T-helper 17 cell (primary cell): ENCODE data around the gene PRADC1. TPM values are rescaled to one million over a fixed set of nuclear protein-coding genes. Genes with fewer than 3 reads are reported as not detected.

Experiments
- ATAC-seq: fragments of 150-1000 bp; cut with Tn5 transposase; 2 replicates; pipeline ENCODE4 v1.10.0; 2021; ENCODE audit warnings: mild to moderate bottlenecking, moderate library complexity
- DNase-seq, 3 donors: peaks; one replicate each; pipeline versions ENCODE4 v3.0.0 to v3.0.0-alpha.2; 2020 to 2021
- H3K9me3 ChIP-seq: one replicate; pipeline ENCODE4 v1.7.0; 2013; ENCODE audit warnings: low read length, mild to moderate bottlenecking; ENCODE audit not compliant: control insufficient read depth, poor library complexity, severe bottlenecking
- H3K27ac Mint-ChIP-seq: one replicate; pipeline ENCODE4 v1.8.0; 2022; ENCODE audit warnings: mild to moderate bottlenecking, moderate library complexity, mixed read lengths
- H3K27me3 Mint-ChIP-seq: one replicate; pipeline ENCODE4 v1.8.0; 2022; ENCODE audit warnings: mixed read lengths
- H3K36me3 Mint-ChIP-seq: one replicate; pipeline ENCODE4 v1.8.0; 2022; ENCODE audit warnings: low read depth, mixed read lengths
- H3K4me1 Mint-ChIP-seq: one replicate; pipeline ENCODE4 v1.8.0; 2022; ENCODE audit warnings: mild to moderate bottlenecking, mixed read lengths
- H3K4me3 Mint-ChIP-seq: one replicate; pipeline ENCODE4 v1.8.0; 2022; ENCODE audit warnings: mild to moderate bottlenecking, moderate library complexity, mixed read lengths
- total RNA-seq, 4 donors: library from RNA in 2 of 4; stranded (reverse) in 2 of 4; gene quantifications; one replicate each; pipeline ENCODE4 v1.2.3 and lab custom pipeline; 2022 to 2026

Gene PRADC1
- total RNA-seq (1 to 10 TPM; 4.7 to 5.9 TPM), total RNA-seq (lab: John Stamatoyannopoulos, UW) (3.2 to 11.7 reads per million in 2 donors)

DNA sequence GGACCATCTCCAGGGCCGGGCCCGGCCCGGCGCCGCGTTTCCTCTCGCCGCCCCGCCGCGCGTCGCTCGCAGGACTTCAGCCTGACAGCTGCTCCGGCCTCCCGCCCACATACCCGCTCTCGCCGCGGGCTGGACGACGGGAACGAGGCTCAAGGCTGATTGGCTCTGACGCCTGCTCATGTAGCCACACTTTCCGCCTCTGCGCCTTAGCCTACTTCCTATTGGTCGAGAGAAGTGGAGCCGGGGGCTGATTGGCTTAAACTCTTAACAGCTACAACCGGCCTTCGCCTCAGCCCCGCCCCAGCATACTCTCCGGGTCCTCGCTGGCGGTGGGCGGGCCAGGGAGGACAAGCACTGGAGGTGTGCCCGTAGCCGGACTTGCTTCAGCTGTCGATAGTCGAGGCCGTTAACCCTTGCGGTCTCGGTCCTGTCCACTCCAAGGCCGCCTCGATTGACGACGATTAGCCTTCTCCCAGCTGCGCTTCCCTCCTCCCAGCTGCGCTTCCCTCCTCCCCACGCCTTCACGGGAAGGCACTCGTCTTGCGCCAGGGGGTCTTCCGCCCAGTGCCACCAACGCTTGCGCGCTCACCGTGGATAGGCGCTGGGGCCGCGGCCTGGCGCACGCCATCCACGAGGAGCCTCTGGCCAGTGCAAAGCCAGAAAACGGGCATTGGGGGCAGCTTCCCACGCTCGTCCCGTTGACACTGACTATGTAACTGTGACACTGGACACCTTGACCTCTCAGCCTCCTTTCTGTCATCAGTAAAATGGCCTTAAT, at the start of gene PRADC1:
Gene PRADC1 (minus strand): TSS at position 86 of the 778 bp plus-strand sequence. CDS start 79 bp downstream, at position 7.
- ATAC-seq (peak; percentile 84), DNase-seq (peak; percentile 83 to 91 (median 85))
- H3K9me3 ChIP-seq = no peaks in the 10 kb centered on the region
- Mint-ChIP-seq H3K27me3 (no peaks in the 10 kb centered on the region), H3K4me3 (peak within 1 kb of the TSS; percentile 97), H3K27ac (peak within 1 kb of the TSS; percentile 95), H3K36me3 (peaks cover 5% of the 10 kb centered on the region), H3K4me1 (peaks cover 37% of the 10 kb centered on the region)

DNA sequence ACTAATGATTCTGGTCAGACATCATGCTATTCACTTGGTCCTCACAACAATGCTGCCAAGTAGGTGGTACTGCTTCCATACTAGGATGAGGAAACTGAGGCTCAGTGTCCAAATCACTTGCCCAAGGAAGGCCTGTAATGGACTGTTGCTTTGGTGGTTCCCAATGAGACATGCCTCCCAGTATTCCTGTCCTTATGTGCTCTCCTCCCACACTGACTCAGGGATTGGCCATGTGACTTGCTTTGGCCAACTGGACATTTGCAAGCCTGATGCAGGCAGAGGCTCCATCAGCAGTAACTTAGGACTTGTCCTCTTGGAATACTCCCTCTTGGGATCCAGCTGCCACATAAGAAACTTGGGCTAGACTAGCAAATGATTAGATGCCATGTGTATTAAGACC, 48.2 kb upstream of the PRADC1 start:
- ATAC-seq (no peak), DNase-seq (no peak)
- H3K9me3 ChIP-seq = no peaks in the 10 kb centered on the region
- Mint-ChIP-seq H3K36me3 (no peaks in the 10 kb centered on the region), H3K4me1 (peaks cover 15% of the 10 kb centered on the region), H3K27ac (no peak overlapping the region), H3K27me3 (peaks cover 7% of the 10 kb centered on the region), H3K4me3 (no peak overlapping the region)

DNA sequence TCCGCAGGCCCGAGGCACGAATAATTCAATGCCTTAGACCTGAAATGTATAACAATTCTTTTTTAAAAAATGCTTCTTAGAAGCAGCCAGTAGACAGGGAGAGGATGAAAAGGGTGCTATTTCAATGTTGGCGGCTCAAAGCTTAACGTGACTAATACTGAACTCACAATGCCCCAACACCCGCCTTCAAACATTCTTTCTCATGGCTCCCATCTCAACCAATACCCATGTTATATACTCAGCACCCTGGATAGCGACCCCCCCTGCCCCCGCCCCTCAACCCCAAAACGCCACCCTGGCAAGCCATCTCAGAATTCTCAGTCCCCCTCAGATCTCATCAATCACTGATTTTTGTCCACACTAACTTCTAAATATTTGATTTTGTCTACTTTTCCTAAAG, 46.8 kb upstream of the PRADC1 start:
- Mint-ChIP-seq H3K4me1 (peaks cover 6% of the 10 kb centered on the region), H3K36me3 (no peaks in the 10 kb centered on the region), H3K27me3 (no peaks in the 10 kb centered on the region), H3K4me3 (no peak overlapping the region), H3K27ac (no peak overlapping the region)
- H3K9me3 ChIP-seq = no peaks in the 10 kb centered on the region
- no peak for DNase-seq
- ATAC-seq = no peak

DNA sequence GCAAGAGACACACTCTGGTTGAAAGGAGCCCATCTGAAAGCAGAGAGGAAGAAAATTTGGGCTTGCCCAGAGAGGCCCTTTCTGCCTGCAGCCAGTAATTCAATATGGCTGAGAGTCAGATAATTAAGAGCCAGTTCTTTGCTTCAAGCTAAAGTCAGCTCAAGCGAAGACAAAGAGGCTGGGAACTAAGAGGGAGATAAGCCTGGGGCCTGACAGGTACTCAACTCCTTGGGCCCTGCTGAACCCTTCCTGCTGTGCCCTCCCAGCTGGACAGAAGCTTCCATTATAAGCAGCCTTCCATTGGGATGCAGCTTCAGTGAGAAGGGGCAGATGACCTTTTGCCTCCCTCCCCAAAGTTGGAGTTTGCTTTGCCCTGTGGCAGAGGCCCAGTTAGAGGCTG, 39.2 kb upstream of the PRADC1 start:
- Mint-ChIP-seq H3K4me1 (peaks cover 14% of the 10 kb centered on the region), H3K27ac (no peak overlapping the region), H3K4me3 (no peak overlapping the region), H3K36me3 (peaks cover 7% of the 10 kb centered on the region), H3K27me3 (no peaks in the 10 kb centered on the region)
- H3K9me3 ChIP-seq = no peaks in the 10 kb centered on the region
- no peak for ATAC-seq
- DNase-seq = no peak

DNA sequence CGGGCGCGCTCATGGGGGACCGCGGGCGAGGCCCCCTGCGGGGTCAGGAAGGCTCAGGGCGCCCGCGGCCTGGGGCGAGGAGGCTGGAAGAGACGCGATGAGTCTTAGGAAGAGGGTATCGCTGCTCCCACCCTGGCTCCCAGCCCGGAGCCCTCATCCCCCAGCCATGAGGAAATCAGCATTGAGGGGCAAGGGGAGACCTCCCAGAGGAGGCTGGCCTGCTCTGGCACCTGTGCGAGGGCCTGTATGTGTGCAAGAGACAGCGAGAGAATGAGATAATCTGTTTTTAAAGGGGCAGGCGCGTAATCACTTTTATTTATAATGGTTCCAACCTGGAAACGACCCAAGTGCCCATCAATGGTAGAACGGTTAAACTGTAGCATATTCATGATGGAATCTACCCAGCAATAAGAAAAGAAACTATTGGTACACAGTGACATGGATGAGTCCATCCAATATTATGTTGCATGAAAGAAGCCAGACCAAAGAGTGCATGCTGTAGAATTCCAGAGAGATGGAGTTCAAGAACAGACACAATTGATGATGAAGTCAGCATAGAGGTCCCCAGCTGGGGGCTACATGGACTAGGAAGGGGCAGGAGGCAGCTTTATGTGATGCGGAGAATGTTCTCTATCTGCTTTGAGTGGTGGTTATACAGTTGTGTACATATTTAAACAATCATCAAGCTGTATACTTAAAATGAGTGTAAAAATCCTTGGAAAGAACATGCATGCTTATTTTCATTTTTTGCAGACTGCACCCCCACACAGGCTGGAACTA, 36.8 kb upstream of the PRADC1 start:
- no peak for ATAC-seq
- H3K27me3 Mint-ChIP-seq = no peaks in the 10 kb centered on the region
- peaks cover 7% of the 10 kb centered on the region for H3K36me3 Mint-ChIP-seq
- no peaks in the 10 kb centered on the region for H3K9me3 ChIP-seq
- H3K4me3 Mint-ChIP-seq = peak overlapping the region; percentile 80
- H3K27ac Mint-ChIP-seq = peak overlapping the region; percentile 72
- H3K4me1 Mint-ChIP-seq = peaks cover 21% of the 10 kb centered on the region
- no peak for DNase-seq

DNA sequence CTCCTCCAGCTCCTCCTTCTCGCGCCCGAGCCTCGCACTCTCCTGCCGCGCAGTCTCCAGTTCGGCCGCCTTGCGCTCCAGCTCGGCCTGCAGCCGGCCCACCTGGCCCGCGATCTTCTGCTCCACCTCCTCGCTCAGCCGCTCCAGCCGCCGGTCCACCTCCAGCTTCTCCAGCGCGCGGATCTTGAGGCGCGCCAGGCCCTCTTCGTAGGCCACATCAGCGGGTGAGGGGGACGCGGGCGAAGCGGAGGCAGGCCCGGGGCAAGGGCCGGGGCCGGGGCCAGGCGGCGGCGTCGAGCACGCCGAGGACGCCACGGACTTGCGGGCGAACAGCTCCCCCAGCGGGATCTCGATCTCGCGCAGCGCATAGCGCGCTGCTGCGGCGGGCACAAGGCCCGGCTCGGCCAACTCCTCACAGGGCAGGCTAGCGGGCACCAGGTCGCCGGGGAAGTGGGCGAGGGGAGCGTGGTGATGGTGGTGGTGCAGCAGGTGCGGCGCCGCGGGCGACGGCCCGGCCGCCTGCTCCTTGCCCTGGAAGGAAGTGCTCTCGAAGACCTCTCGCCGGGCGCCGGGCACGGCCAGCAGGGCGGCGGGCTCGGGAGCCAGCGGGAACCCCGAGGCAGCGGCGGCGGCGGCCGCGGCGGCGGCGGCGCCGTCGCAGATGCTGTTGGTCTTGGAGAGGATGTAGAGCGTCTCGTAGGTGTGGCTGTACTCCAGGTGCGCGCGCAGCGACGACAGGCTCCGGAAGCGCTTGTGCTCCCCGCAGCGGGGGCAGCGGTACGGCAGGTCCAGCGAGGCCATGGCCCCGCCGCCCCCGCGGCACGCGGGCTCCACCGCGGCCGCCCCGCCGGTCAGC, 36.0 kb upstream of the PRADC1 start:
- no peaks in the 10 kb centered on the region for H3K9me3 ChIP-seq
- peak overlapping the region; percentile 83 for H3K4me3 Mint-ChIP-seq
- H3K36me3 Mint-ChIP-seq = peaks cover 7% of the 10 kb centered on the region
- peaks cover 20% of the 10 kb centered on the region for H3K4me1 Mint-ChIP-seq
- no peaks in the 10 kb centered on the region for H3K27me3 Mint-ChIP-seq
- peak; percentile 95 for ATAC-seq
- peak overlapping the region; percentile 72 for H3K27ac Mint-ChIP-seq
- DNase-seq = peak; percentile 66 to 68 (median 67)

DNA sequence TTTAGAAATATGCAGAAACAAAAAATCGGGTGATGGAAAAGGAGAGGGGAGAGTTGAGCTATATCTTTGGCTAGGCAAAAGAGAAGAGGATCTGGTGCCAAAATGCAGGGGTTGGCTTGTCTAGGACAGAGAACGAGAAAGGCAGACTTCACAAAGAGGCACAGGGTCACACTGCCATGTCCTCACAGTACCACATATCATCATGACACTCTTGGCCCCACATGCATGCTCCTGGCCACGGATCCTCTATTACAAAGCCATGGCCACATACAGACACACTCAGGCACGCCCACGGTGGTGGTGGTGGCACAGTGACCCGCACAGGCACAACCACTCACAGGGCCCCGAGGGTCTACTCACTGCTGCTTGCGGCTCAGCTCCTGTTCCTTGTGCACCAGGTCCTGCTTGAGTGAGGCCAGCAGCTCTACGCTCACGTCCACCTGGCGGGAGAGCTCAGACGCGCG, 35.4 kb upstream of the PRADC1 start:
- Mint-ChIP-seq H3K27ac (no peak overlapping the region), H3K36me3 (peaks cover 7% of the 10 kb centered on the region), H3K4me1 (peaks cover 19% of the 10 kb centered on the region), H3K27me3 (no peaks in the 10 kb centered on the region), H3K4me3 (peak overlapping the region; percentile 83)
- no peak for ATAC-seq
- H3K9me3 ChIP-seq = no peaks in the 10 kb centered on the region
- no peak for DNase-seq

DNA sequence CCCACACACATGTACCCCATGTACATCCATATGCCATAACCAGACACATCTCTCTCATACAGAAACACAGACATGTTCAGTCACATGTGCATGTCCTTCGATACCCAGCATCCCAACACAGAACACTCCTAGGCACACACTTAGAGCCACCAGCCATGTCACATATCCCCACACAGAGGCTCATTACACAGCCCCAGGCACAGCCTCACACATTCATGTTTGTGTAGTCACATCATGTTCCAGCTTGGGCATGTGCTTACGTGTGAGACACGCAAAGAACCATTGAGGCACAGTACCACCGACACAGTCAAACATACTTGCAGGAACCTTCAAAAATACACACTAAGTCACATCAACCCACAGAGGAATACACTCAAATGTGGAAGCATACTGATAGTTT, 34.0 kb upstream of the PRADC1 start:
- peak overlapping the region; percentile 75 for H3K4me3 Mint-ChIP-seq
- DNase-seq (no peak), ATAC-seq (no peak)
- H3K9me3 ChIP-seq = no peaks in the 10 kb centered on the region
- H3K27me3 Mint-ChIP-seq = no peaks in the 10 kb centered on the region
- H3K36me3 Mint-ChIP-seq = peaks cover 7% of the 10 kb centered on the region
- H3K27ac Mint-ChIP-seq = no peak overlapping the region
- H3K4me1 Mint-ChIP-seq = peaks cover 19% of the 10 kb centered on the region

DNA sequence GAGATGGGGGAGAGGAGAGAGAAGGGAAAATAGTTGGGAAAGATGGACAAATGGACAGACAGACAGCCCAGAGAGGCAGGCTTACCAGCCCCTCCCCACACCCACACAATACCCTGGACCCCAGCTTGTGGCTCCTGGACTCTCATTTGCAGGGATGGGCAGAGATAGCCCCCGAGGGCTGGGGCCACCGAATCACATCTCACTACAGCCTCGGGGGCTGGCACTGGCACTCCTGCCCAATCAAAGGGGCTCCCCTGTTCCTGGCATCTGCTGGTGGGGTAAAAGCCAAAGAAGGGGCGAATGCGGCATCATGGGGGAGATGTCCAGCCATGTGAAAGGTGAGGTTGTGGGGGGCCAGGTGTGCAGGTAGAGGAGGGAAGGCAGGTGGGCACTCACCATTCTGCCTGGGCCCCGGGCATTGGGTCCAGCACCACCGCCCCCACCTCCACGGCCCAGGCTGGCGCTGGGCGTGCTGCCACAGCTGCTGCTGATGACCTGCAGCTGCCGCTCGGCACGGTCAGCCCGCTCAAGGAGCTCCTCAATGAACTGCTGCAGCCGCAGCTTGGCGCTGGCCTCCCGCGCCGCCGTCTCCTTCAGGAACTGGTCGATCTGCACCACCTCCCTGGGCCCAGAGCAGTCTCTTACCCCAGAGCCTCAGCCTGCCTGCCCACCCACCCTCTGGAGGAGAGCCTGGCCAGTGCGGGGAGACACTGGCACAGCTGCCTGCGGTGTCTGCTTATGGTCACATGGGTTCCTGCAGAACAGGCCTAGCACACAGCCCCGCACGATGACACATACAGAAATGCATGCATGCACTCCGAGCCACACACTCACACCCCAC, 33.2 kb upstream of the PRADC1 start:
- Mint-ChIP-seq H3K4me3 (peak overlapping the region; percentile 75), H3K36me3 (peaks cover 9% of the 10 kb centered on the region), H3K27me3 (no peaks in the 10 kb centered on the region), H3K27ac (no peak overlapping the region), H3K4me1 (peaks cover 19% of the 10 kb centered on the region)
- ATAC-seq (no peak), DNase-seq (no peak)
- no peaks in the 10 kb centered on the region for H3K9me3 ChIP-seq

DNA sequence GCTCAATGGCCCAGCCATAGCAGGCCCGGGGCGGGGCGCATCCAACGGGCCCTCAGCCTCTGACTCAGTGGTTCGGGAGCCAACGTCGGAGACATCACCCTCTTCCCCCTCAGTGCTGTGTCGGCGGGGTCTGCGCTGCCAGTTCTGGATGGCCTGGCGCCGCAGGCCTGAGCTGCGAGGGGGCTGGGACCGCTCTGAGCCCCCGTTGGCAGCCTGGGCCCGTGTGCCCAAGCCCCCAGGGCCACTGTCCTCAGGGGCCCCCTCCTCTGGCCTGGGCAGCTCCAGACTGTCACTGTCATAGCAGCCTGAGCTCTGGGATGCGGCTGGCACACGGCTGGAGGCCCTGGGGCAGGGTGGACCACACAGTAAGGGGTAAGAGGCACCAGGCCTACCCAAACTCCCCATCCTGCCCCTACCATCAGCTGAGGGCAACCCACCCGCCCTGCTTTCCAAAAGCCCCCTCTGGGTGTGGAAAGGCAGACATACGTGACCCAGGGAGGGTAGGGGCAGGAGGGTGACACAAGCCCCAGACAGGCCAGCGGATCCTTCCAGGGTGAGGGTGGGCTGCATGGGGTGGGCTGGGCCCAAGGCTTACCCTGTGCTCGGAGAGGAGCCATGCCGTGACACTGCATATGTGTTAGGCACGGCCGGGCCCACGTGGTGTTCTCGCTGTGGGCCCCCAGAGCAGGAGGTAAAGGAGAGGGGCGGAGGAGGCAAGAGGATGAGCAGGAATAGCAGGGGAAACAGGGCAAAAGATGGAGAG, 32.4 kb upstream of the PRADC1 start:
- no peak overlapping the region for H3K27ac Mint-ChIP-seq
- H3K4me3 Mint-ChIP-seq = no peak overlapping the region
- H3K4me1 Mint-ChIP-seq = peaks cover 19% of the 10 kb centered on the region
- no peaks in the 10 kb centered on the region for H3K9me3 ChIP-seq
- H3K36me3 Mint-ChIP-seq = peaks cover 7% of the 10 kb centered on the region
- DNase-seq (no peak), ATAC-seq (no peak)
- H3K27me3 Mint-ChIP-seq = no peaks in the 10 kb centered on the region

DNA sequence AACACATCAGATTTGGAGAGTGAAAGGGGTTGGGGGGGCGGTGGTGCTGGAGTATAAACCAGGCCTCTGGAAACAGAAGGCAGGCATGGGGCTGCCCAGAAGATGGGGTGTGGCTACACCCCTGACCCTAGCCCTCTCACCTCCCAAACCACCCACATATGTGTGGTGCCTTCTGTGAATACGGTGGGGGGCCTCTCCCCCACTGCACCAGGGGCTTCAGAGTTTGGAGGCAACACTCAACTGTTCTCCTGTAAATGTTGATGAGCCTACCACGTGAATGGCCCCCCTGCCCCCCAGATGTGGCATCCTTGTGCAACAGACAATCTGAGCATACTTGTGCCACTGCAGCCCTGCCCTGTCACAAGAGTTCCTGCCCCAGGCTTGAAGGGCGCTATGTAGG, 31.7 kb upstream of the PRADC1 start:
- H3K9me3 ChIP-seq = no peaks in the 10 kb centered on the region
- ATAC-seq (no peak), DNase-seq (no peak)
- H3K27me3 Mint-ChIP-seq = no peaks in the 10 kb centered on the region
- H3K27ac Mint-ChIP-seq = no peak overlapping the region
- peaks cover 7% of the 10 kb centered on the region for H3K36me3 Mint-ChIP-seq
- H3K4me3 Mint-ChIP-seq = no peak overlapping the region
- peaks cover 17% of the 10 kb centered on the region for H3K4me1 Mint-ChIP-seq

DNA sequence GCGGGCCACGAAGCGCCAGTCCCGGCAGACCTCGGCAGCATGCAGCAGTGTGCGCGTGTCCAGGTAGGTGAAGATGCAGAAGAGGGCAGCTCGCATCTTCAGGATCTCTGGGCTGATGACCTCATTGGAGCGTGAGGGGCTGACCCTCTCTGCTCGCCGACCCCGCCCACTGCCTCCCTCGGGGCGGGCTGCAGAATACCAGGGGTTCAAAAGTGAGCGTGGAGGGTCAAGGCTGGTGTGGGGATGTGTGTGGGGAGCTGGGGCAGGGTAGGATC, 31.2 kb upstream of the PRADC1 start:
- Mint-ChIP-seq H3K27me3 (no peaks in the 10 kb centered on the region), H3K4me3 (no peak overlapping the region), H3K36me3 (peaks cover 7% of the 10 kb centered on the region), H3K4me1 (peaks cover 18% of the 10 kb centered on the region), H3K27ac (no peak overlapping the region)
- H3K9me3 ChIP-seq = no peaks in the 10 kb centered on the region
- no peak for ATAC-seq
- no peak for DNase-seq
